Right renal pelvis (tissue), 4 donors: ENCODE measurements around the gene FKBP1B. TPM values are rescaled to one million over a fixed set of nuclear protein-coding genes. Genes with fewer than 3 reads are reported as not detected.
"Not testable (repeated sequence)": the region's sequence is repeated elsewhere in the genome, so short reads cannot be mapped to it uniquely, and the experiment has no call there.

Experiments
- DNase-seq, 4 donors: peaks; one replicate each; pipeline ENCODE4 v3.0.0-alpha.2; 2013; ENCODE audit warnings: low read depth in 4 of 4, low spot score in 3 of 4, missing footprints in 1 of 4
- polyA plus RNA-seq, 4 donors: library from polyadenylated mRNA; unstranded; fragments of 120-200 nt; gene quantifications; one replicate each; pipeline ENCODE4 v1.2.1, GENCODE V29; 2013; ENCODE audit not compliant: insufficient read length in 4 of 4

Gene FKBP1B
- polyA plus RNA-seq, 4 donors: 9.3 to 14.0 (median 11.4) TPM

DNA sequence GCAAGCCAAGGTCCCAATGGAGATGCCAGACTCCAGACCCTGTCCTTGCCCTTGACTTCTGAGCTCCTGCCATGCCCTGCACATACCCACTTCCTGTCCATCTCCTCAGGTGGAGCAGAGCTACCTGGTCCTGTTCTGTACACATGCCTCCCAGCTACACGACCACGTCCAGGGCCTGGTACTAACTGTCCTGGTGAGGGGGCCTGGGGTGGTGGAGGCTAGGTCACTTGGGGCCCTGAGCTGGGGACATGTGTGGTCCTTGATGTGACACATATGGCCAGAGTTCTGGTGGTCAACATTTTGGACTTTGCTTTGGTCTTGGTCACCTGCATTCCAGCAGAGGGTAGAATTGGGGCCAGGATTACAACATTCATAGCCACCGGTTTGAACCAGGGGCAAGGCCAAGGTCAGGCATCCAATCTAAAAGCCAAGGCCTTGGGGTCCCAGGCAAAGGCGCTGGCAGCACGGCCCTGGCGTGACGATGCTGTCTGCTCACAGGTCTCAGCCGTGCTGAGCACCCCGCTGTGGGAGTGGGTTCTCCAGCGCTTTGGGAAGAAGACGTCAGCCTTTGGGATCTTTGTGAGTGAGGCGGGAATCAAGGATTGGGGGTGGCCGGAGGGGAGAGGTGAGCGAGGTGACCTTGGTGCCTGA, 27.1 kb upstream of the FKBP1B start:
- no peak for DNase-seq

DNA sequence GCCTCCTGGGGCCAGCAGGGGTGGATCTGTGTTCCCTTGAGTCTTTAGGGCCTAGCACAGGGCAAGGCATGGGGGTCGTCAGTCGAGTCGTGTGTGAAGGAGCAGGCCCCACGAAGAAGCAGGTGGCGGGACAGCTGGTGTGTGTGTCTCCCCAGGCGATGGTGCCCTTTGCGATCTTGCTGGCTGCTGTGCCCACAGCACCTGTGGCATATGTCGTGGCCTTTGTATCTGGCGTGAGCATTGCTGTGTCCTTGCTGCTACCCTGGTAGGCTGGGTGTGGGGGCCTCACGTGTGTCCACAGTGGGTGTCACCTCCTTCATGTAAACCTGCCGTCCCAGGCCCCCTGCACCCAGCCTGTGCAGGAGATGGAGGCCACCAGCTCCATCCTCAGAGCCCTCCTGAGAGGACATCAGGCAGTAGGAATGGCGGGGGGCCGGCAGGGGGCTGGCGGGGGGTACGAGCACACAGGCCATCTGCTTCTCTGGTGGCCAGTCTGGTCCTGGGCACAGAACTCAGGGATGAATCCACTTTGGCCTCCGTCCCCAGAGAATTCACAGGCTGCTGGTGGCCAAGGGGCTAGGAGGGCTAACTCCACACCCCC, 26.5 kb upstream of the FKBP1B start:
- no peak for DNase-seq

DNA sequence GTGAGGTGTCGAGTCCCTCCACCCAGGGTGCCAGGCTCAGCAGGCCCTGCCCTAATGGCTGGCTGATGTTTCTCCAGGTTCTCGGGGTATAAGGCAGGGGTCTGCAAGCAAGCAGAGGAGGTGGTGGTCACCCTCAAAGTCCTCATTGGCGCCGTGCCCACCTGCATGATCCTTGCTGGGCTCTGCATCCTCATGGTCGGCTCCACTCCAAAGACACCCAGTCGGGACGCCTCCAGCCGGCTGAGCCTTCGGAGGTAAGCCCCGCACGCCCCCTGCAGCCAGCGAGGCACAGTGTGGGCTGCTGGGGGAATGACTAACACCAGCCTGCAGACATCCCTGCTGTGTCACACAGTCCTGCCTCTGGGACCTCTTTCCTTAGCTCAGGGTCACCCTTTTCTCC, 25.5 kb upstream of the FKBP1B start:
- no peak for DNase-seq

DNA sequence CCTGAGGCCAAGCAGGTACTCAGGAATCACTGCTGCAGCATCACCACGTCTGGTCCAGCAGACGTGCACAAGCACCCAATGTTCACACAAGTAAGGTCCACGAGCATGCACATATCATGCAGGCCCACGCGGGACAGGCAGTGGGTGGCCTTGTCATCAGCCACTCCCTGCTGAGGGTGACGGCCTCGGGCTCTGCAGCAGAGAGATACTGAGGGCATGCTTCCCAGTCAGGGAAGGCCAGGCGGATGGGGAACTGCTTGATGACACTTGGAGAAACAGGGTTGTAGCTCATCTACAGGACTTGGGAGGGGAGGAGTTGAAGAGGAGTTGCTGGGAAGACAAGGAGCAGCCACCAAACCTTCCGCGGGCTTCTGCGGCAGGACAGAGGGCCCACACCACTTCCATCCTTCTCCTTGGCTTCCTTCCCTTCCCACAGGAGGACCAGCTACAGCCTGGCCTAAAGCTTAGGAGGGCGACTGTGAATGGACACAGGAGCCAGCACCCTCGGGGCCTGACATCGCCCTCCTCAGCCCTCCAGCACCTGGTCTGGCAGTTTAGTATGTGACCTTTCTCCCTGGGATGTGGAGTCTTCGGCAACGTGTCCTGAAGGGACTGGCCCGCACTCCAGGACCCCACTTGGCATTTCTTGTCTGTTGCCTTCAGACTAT, 24.4 kb upstream of the FKBP1B start:
- no peak for DNase-seq

DNA sequence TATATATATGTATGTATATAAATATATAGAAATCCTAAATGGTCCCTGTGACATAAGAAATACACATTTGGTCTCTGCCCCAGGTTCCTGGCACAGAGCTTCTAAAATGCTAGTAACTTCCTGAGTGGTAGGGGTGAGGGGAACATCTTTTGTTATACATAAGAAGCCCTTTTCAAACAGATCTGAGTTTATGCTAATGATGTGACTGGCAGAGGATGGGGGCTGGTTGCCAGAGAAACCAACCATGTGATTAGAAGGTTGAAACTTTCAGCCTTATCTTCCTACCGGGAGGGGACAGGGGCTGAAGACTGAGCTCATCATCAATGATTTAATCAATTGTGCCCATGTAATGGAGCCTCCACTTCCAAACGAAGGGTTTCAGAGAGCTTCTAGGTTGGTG, 23.3 kb upstream of the FKBP1B start:
- DNase-seq: no peak

DNA sequence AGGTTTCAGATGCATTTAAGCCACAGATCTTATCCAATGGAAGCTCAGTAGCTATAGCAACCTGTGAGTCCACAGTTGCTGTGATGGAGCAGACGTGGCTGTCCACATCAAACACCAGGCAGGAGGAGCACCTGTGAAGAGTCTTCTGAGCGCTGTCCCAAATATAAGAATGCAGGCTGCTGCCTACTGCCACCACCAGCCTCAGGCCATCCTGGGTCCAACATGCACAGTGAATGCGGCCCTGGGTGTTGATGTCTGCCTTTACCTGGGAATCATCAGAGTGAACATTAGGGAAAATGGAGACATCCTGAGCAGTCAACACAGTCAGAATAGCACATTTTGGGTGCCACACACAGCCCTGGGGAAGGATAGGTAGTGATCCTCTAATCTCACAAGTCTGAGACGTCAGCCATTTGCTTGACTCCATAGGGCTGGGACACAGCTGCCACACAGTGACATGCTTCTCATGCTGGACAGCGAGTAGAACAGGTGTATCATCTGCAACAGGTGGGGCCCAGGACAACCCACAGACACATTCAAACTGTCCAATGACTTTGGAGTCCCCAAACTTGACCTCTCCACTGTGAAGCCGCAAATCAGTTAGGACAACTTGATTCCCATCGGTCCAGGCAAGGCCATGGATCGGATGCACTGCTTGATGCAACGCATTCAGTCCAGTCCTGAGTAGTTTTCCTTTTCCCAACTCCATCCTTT, 10.6 kb upstream of the FKBP1B start:
- no peak for DNase-seq

DNA sequence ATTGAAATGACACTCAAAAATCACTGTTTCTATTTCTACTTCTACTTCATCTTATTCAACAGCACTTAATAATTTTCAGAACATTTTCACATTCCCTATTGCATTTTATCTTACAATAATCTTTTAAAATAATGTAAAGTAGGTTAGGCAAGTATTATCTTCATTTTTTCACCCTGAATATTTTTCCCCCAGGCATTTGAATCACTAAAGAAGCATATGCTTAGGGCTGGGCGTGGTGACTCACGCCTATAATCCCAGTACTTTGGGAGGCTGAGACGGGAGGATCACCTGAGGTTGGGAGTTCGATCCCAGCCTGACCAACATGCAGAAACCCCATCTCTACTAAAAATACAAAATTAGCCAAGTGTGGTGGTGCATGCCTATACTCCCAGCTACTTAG, 9.0 kb upstream of the FKBP1B start:
- no peak for DNase-seq

DNA sequence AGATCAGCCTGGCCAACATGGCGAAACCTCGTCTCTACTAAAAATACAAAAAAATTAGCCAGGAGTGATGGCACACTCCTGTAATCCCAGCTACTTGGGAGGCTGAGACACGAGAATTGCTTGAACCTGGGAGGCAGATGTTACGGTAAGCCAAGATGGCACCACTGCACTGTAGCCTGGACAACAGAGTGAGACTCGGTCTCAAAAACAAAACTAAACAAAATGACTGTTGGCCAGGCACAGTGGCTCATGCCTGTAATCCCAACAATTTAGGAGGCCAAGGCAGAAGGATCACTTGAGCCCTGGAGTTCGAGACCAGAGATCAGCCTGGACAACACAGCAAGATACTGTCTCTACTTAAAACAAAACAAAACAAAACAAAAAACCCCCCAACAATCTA, 6.4 kb upstream of the FKBP1B start:
- DNase-seq: not testable (repeated sequence)

DNA sequence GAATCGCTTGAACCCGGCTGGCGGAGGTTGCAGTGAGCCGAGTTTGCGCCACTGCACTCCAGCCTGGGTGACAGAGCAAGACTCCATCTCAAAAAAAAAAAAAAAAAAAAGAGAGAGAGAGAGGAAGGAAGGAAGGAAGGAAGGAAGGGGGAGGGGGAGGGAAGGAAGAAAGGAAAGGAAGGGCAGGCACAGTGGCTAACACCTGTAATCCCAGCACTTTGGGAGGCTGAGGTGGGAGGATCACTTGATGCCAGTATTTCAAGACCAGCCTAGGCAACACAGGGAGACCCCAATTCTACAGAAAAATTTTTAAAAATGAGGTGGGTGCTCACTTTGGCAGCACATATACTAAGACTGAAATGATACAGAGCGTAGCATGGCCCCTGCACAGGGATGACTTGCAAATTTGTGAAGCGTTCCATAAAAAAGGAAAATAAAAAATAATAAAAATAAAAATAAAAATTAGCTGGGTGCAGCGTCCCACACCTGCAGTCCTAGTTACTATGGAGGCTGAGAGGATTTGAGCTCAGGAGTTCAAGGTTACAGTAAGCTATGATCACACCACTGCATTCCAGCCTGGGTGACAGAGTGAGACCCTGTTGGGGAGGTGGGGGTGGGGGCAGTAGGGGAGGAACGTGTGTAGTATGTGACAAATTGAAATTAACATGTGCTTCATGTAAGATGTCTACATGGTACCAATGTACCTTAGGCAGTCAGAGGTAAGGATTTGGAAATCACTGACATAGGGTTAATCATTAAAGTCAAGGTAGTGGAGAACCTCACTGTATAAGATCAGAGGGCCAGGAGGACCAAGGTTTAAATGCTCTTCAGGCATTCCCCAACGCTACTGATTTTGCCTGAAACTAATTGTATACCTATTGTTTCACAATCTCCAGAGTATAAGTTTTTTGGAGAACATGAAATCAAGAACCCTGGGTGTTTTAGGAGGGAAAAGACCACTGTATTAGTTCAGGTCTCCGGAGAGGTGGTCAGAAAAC, 3.7 kb upstream of the FKBP1B start:
- no peak for DNase-seq

DNA sequence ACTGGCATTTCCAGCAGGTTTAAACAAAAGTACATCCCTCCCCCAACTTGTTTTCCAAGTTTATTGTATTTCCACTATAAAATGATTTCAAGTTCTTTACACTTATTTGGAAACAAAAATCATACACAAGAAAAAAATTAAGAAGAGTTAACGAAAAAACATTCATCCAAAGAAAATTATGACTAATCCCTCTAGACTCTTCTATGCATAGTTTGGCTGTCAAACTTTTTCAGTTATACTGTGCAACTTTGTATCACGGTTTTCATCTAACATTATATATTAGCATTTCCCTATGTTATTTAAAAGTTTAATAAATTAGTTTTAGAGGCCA, 3.0 kb upstream of the FKBP1B start:
- DNase-seq: no peak

DNA sequence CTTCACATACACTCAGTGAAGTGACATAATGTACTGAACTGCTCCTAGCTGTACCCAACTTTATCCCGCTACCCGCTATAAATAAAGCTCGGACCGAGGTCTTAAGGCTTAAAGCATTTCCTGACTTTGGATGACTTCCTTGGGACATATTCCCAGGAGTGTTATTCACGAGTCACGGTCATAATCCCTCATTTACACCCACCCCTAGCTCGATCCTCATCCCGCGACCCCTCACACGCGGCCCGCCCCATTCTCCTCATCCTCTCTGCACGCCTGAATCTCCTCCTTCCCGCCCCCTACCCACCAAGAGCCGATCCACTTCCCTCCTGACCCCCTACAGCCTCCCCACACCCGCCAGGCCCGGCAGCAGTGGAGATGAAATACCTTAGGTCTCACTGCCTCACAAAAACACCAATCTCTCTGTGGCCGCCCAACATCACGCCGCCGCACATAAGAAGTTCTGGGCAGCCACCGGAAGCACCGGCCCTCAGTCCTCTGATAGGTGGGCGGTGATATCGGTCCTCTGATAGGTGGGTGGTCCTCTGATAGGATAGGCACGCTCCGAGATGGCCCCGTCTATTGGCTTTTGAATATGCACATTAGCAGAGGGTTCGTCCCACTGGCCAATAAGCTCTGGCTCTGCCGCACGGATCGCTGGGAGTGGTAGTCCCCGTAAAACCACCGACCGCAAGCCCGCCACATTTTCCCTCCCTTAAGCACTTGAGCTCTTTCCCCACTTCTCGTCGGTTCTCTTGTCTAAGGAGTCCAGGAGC, 2.4 kb upstream of the FKBP1B start, which contains the start of gene WDCP:
TSS of gene WDCP (minus strand) at position 462 of the 773 bp plus-strand sequence. CDS start 7,897 bp downstream, outside the sequence.
- DNase-seq: peak; percentile 84 to 95 (median 91)

DNA sequence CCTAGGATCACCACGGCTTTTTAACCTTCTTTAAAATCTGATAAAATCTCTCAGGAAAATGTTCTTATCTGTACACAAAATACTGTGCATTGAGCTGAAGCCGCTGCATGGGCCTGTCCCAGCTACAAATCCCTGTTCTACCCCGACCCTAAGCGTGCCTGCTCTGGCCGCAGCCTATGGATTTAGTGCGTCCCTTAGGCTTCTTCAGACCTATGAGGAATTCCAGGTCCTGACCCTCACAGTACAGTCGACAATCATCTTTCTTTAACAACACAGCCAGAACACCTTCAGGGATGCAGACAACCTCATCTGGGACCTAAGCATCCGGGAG, 1.9 kb upstream of the FKBP1B start:
- no peak for DNase-seq

DNA sequence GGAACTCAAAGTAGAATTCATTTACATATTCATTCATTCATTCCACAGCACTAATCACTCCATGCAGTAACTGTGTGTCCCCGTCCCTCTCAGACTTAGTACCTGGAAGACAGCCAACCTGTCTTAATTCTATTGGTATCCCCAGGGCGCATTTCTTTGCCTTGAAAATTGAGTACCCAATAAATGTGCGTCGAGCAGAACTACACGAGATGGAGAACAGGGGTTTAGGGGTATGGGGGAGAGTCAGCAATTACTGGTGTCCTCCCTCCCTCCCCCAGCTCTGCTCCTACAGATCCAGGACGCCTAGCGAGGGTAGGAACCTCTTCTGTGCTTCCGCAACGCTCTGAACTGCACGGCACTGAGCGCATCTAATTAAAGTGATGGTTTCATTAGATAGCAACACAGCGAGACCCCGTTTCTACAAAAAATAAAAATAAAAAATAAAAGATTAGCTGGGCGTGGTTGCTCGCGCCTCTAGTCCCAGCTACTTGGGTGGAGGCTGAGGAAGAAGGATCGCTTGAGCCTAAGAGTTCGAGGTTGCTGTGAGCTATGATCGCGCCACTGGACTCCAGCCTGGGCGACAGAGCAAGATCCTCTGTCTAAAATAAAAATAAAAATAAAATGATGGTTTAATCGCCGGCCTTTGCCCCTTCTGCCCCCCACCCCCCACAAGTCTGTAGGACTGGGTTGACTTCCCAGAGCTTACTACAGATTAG, 614 bp upstream of the FKBP1B start:
- no peak for DNase-seq

DNA sequence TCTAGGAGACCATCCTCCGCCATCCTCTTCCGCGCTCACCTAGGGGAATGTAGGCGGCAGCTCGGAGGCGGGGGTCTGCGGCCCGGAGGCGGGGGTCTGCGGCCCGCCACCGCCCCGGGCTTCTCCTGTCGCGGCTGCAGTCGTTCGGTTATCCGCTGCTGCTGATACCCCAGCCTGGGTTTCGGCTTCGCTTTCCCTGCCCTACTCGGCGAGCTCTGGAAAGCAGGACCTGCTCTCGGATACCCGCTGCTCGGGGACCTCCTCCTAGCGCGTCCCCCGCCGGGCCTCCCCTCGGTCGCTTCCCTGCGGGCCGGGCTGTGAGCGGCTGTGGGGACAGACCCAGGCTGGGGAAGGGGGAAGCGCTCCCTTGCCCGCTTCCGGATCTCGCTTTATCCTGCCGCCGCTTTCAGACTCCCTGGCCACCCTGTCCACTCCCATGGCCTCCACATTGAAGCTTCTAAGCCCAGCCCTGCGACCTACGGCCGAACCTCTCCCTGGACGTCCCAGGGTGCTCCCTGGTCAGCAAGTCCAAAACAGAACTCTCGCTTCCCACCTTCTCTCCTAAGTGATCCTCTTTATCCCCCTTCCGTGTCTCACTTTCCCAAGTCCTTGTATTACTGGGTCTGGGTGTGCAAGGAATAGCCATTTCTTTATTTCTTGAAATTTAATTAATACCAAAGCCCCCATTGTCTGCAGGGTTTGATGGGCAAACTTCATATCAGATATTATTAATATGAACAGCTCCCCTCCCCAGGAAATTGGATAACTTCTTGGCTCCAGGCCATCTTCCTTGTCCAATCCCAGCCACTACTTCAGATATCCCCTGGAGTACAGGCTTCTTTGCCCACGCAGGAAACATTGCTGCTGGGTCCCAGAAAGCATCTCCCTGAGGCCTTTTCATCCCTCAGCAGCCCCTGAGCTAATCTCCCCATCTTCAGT, 769 bp downstream of the FKBP1B start:
- no peak for DNase-seq

DNA sequence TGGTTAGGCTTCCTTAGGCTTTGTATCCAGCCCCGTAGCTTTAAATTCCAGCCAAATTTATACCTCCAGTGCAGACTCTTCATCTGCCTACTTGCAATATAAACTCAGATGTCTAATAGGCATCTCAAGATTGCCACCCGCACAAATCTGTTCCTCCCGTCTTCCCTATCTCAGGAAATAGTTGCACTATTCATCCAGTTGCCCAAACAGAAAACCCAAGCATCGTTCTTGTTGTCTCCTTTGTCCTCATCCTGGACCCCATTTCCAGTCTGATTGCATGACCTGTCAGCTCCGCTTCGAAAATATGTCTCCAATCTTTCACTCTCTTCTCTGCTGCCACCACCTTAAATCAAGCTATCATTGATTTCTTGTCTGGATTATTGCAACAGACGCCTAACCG, 2.3 kb downstream of the FKBP1B start:
- no peak for DNase-seq

DNA sequence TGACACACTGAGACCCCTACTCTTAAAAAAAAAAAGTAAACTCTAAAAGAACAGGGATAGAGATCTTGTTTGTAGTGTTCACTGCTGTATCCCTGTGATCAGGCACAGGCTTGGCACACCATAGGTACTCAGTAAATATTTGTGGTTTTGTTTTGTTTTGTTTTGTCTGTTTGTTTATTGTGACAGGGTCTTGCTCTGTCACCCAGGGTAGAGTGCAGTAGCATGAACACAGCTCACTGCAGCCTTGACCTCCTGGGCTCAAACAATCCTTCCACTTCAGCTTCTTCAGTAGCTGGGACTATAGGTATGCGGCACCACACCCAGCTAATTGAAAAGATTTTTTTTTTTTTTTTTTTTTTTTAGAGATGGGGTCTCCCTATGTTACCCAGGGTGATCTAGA, 3.4 kb downstream of the FKBP1B start:
- no peak for DNase-seq

DNA sequence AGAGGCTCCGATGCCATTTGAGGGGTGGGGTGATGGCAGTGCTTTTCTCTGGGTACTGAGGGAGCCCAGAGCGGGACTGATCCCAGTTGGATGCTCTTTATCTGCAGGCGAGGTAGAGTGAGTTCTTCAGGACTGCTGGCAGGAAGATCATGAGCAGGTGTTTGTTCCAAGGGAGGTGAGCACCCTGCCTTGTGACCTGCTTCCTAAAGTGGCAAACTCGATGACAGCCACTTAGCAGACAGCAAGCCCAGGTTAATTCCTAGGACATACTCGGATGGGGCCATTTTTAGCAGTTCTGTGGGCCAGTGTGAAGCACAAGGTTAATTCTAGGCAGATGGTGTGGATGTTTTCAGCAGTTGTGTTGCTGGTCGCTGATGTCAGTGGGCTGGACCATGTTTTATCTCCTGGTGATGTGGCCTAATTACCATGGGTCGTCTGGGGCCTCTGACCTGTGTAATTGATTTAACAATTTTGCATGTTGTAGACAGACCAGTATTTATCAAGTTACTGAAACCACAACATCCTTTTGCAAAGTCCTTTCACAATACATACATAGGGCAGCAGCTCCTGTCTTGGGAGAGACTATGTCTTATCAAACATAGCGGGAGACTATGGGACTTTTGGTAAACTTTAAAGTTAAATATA, 4.9 kb downstream of the FKBP1B start:
- DNase-seq: no peak

DNA sequence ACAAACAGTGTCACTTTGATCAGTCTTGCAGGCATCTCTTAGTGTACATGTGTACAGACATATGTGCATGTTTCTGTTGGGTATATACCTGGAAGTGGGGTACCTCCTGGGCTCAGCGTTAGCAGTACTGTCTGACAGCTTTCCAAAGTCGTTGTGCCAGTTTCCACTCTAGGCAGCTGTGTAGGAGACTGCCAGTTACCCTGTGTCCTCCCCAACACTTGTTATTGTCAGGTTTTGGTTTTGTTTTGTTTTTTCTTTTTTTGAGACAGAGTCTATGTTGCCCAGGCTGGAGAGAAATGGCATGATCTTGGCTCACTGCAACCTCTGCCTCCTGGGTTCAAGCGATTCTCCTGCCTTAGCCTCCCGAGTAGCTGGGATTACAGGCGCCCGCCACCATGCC, 6.2 kb downstream of the FKBP1B start:
- DNase-seq: no peak
